ENCODE data around the gene MAMDC2. TPM values are rescaled to one million over a fixed set of nuclear protein-coding genes. Genes with fewer than 3 reads are reported as not detected.
A peak's percentile ranks its signal among the peaks of the same experiment; 100 is the strongest.

Gene MAMDC2
- total RNA-seq, 3 donors from 2014 or later (not counting 1 experiment from before 2014, with no cell fraction given): 0.10 to 0.32 TPM; not detected in 1

DNA sequence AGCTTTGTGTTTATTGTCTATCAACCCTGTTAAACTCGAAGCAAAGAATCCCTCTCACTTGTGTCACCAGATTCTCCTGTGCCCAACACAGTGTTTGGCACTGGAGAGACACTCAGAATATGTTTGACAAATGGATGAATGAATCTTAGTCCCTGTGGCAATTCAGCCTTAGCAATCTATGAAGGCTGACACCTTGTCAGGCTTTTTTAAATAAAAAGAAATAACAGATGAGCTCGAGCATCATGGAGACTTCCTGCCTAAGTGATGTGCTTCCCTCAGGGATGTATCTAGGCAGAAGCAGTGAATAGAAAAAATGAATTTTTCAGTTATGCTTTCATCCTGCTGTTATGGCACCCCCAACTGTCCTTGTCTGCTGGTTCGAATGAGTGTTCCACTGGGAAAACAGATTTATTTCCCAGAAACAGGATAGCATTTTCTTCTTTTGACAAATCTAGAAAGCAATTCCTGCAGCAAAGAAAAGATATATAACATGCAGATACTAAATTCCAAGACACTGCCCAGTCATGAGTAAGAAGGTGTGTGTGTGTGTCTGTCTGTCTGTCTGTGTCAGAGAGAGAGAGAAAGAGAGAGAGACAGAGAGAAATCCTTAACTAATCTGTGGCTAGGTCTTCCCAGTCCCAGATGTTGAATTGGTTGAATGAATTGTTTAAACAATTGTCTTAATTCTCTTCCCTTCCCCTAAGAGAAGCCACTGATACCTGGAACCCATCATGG lies 16.7 kb downstream of the MAMDC2 start:
- TF ChIP-seq CTCF (IDR thresholded peaks at IDR 0.05): no peak
- Histone ChIP-seq H3K4me1 (ENCODE audit: control insufficient read depth, insufficient read depth, low read length) (no peaks in the 10 kb centered on the region), H3K27me3 (ENCODE audit: control insufficient read depth, insufficient read depth, low read length) (no peaks in the 10 kb centered on the region), H3K27ac (ENCODE audit: low read length) (no peak overlapping the region), H3K36me3 (ENCODE audit: control insufficient read depth, insufficient read depth, low read length) (no peaks in the 10 kb centered on the region), H3K4me3 (ENCODE audit: low read length) (no peak overlapping the region), H3K9me3 (ENCODE audit: control insufficient read depth, insufficient read depth, low read length) (no peaks in the 10 kb centered on the region)
- no peak overlapping the region for H3K27ac Mint-ChIP-seq
- WGBS (ENCODE audit: insufficient coverage): 70% methylated on average over 3 of the region's 3 CpGs
- no peaks in the 10 kb centered on the region for H3K4me1 Mint-ChIP-seq
- DNase-seq: no peak
- intact Hi-C loops (cut with micrococcal nuclease): no loop called here
- peaks cover 0 to 2% of the 10 kb centered on the region in 2 donors for H3K9me3 Mint-ChIP-seq
- H3K27me3 Mint-ChIP-seq (ENCODE audit: low read depth in 2 of 2): peaks cover 0 to 12% of the 10 kb centered on the region in 2 donors
- H3K4me3 Mint-ChIP-seq: no peak overlapping the region
- ATAC-seq: no peak
- no peaks in the 10 kb centered on the region for H3K36me3 Mint-ChIP-seq

- Mint-ChIP-seq H3K4me1 (no peaks in the 10 kb centered on the region), H3K27ac (no peak overlapping the region), H3K4me3 (no peak overlapping the region), H3K9me3 (peaks cover 0 to 2% of the 10 kb centered on the region in 2 donors), H3K36me3 (no peaks in the 10 kb centered on the region), H3K27me3 (ENCODE audit: low read depth in 2 of 2) (peaks cover 2 to 17% of the 10 kb centered on the region in 2 donors)
- Histone ChIP-seq H3K36me3 (ENCODE audit: control insufficient read depth, insufficient read depth, low read length) (no peaks in the 10 kb centered on the region), H3K4me3 (ENCODE audit: low read length) (no peak overlapping the region), H3K27ac (ENCODE audit: low read length) (no peak overlapping the region), H3K9me3 (ENCODE audit: control insufficient read depth, insufficient read depth, low read length) (no peaks in the 10 kb centered on the region), H3K4me1 (ENCODE audit: control insufficient read depth, insufficient read depth, low read length) (no peaks in the 10 kb centered on the region), H3K27me3 (ENCODE audit: control insufficient read depth, insufficient read depth, low read length) (no peaks in the 10 kb centered on the region)
- peak in 1 of 3 donors; percentile 33 for ATAC-seq
- intact Hi-C loops (cut with micrococcal nuclease): no loop called here
- DNase-seq: no peak
- TF ChIP-seq CTCF (IDR thresholded peaks at IDR 0.05): no peak
Observed at GRCh38 chr9:70060883-70061507, 17.3 kb downstream of the MAMDC2 start.

DNA sequence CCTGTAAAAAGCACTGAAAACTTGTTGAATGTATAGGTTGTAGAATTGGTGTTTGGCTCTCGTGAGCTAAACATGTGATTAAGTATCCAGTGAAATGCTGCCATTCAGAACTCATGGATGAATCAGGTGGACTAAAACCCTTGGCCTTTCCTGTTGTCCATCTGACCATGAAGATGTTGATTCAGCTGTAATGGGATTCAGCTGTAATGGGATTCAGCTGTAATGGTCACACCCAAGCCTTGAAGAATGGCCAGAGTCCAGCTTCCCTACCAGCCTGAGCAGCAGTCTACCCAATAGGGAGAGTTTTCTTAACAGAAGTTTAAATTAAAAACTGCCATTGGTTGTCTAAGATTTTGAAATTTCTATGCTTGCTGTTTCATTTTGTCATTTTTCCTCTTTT lies 18.1 kb downstream of the MAMDC2 start:
- Mint-ChIP-seq H3K9me3 (peaks cover 0 to 2% of the 10 kb centered on the region in 2 donors), H3K27me3 (ENCODE audit: low read depth in 2 of 2) (peaks cover 8 to 24% of the 10 kb centered on the region in 2 donors), H3K36me3 (no peaks in the 10 kb centered on the region), H3K4me1 (no peaks in the 10 kb centered on the region), H3K27ac (no peak overlapping the region), H3K4me3 (no peak overlapping the region)
- Histone ChIP-seq H3K36me3 (ENCODE audit: control insufficient read depth, insufficient read depth, low read length) (no peaks in the 10 kb centered on the region), H3K27ac (ENCODE audit: low read length) (no peak overlapping the region), H3K9me3 (ENCODE audit: control insufficient read depth, insufficient read depth, low read length) (no peaks in the 10 kb centered on the region), H3K4me3 (ENCODE audit: low read length) (no peak overlapping the region), H3K27me3 (ENCODE audit: control insufficient read depth, insufficient read depth, low read length) (no peaks in the 10 kb centered on the region), H3K4me1 (ENCODE audit: control insufficient read depth, insufficient read depth, low read length) (no peaks in the 10 kb centered on the region)
- DNase-seq (no peak), ATAC-seq (no peak)
- WGBS (ENCODE audit: insufficient coverage): 95% methylated on average over 1 of the region's 1 CpG
- TF ChIP-seq CTCF (IDR thresholded peaks at IDR 0.05): no peak
- intact Hi-C loops (cut with micrococcal nuclease): no loop called here

Data from natural killer cell (primary cell).